Measurements from ENCODE around the gene EDEM1. TPM values are rescaled to one million over a fixed set of nuclear protein-coding genes. Genes with fewer than 3 reads are reported as not detected.
A peak's percentile ranks its signal among the peaks of the same experiment; 100 is the strongest.

The EDEM1 gene
- total and polyA plus RNA-seq, 2 donors (not counting 1 experiment from before 2014, with no cell fraction given), result 58.3 to 167 TPM

GRCh38 chr3:5190147-5190791 is 2.8 kb downstream of the EDEM1 start:
- no peak for ATAC-seq (ENCODE audit: low read depth)
- ChIA-PET POLR2A (interaction anchor here (1.4 kb wide), 1 partner anchor 15 kb away, joined by 5 read pairs; no protein-coding TSS in a partner anchor), CTCF (interaction anchor here (1.0 to 2.4 kb wide), 2 partner anchors 12 to 67 kb away, joined by 3 to 9 read pairs; no protein-coding TSS in a partner anchor)
- peak overlapping the region; percentile 98 for H3K4me3 Mint-ChIP-seq
- peaks cover 90% of the 10 kb centered on the region for H3K79me2 ChIP-seq (ENCODE audit: control insufficient read depth, insufficient read depth, low read length)
- H3K36me3 ChIP-seq (replicated peaks in 1 of 2; ENCODE audit: control extremely low read depth in 1 of 2, control insufficient read depth in 1 of 2, extremely low read depth in 1 of 2, insufficient read depth in 2 of 2, low read length in 1 of 2), result peaks cover 1 to 9% of the 10 kb centered on the region in 2 experiments
- peaks cover 67 to 69% of the 10 kb centered on the region in 2 donors for H3K4me1 ChIP-seq (ENCODE audit: control insufficient read depth in 2 of 2, insufficient read depth in 2 of 2, low read length in 2 of 2)
- H3K9me3 Mint-ChIP-seq (ENCODE audit: insufficient read depth), result no peaks in the 10 kb centered on the region
- no peaks in the 10 kb centered on the region for H3K27me3 ChIP-seq (replicated peaks in 1 of 4; ENCODE audit: control extremely low read depth in 1 of 4, control insufficient read depth in 3 of 4, insufficient read depth in 4 of 4, low read length in 3 of 4)
- H4K20me1 ChIP-seq (ENCODE audit: control insufficient read depth, insufficient read depth, low read length, poor library complexity, severe bottlenecking), result peaks cover 8% of the 10 kb centered on the region
- peaks cover 72% of the 10 kb centered on the region for H3K4me1 Mint-ChIP-seq
- intact Hi-C loops (cut with micrococcal nuclease), result no loop called here
- H3K27ac Mint-ChIP-seq, result peak overlapping the region; percentile 84
- H3K9ac ChIP-seq (ENCODE audit: low read length), result peak overlapping the region; percentile 84
- no peak overlapping the region for H2AFZ ChIP-seq (ENCODE audit: insufficient read depth, low read depth, low read length, poor library complexity, severe bottlenecking)
- whole genome bisulfite sequencing (ENCODE audit: insufficient coverage), result 46% methylated on average over 6 of the region's 7 CpGs
- TF ChIP-seq EZH2 (IDR thresholded peaks at IDR 0.05; ENCODE audit: borderline replicate concordance, insufficient read depth, low read depth, low read length, poor library complexity, severe bottlenecking) (no peak), CTCF (IDR thresholded peaks at IDR 0.05) (no peak)
- H3K27me3 Mint-ChIP-seq, result no peaks in the 10 kb centered on the region
- H3K4me2 ChIP-seq (replicated peaks; ENCODE audit: low read depth, low read length, poor library complexity, severe bottlenecking), result peak overlapping the region; percentile 93
- H3K27ac ChIP-seq (ENCODE audit: low read length in 2 of 2), result peak overlapping the region; percentile 27 to 96
- no peaks in the 10 kb centered on the region for H3K9me3 ChIP-seq (ENCODE audit: control extremely low read depth in 1 of 3, control insufficient read depth in 2 of 3, insufficient read depth in 1 of 3, low read length in 2 of 3)
- peak overlapping the region; percentile 11 to 99 (median 94) for H3K4me3 ChIP-seq (ENCODE audit: control extremely low read depth in 1 of 5, extremely low read depth in 1 of 5, insufficient read depth in 1 of 5, low read depth in 2 of 5, low read length in 4 of 5)
- DNase-seq, result no peak

Measured in B cell (primary cell).